Measurements from ENCODE around the gene PEX11G. TPM values are rescaled to one million over a fixed set of nuclear protein-coding genes. Genes with fewer than 3 reads are reported as not detected.

The PEX11G gene
- total and polyA plus RNA-seq, 9 of the 15 experiments (the other 6 are each of a cell fraction or from before 2014, with no cell fraction given) = 0.07 to 3.2 (median 0.70) TPM; not detected in 1

DNA sequence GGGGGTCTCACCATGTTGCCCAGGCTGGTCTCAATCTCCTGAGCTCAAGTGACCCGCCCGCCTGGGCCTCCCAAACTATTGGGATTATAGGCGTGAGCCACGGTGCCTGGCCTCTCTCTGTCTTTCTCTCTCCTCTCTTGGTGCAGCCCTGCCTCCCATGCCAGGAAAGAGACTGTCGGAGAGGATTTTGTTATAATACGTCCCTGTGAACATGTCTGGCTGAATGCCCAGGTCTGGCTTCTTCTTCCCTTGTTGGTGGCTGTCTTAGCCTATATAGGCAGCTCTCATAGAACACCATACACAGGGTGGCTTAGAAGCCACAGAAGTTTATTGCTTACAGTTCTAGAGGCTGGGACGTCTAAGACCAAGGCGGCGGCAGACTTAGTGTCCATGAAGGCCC is 46.4 kb downstream of the PEX11G start:
- BruUV-seq (replicated peaks) = no TSS peak
- WGBS (ENCODE audit: insufficient coverage, low coverage, missing lambda C conversion rate) = 86% methylated on average over 5 of the region's 9 CpGs
- no peak for DNase-seq (ENCODE audit: extremely low read depth in 1 of 4, low spot score in 3 of 4)
- no peaks in the 10 kb centered on the region for H4K20me1 ChIP-seq (replicated peaks; ENCODE audit: control insufficient read depth, insufficient read depth, low read length)
- POLR2A ChIA-PET = no interaction called here
- no peak overlapping the region for H3K27ac ChIP-seq (ENCODE audit: extremely low read depth, low read depth, low read length)
- peaks cover 2 to 9% of the 10 kb centered on the region in 2 experiments; a peak in 3 of 5 replicates for H3K4me1 ChIP-seq (replicated peaks in 1 of 2; ENCODE audit: control insufficient read depth in 2 of 2, insufficient read depth in 2 of 2, low read length in 2 of 2)
- H3K9ac ChIP-seq (ENCODE audit: insufficient read depth in 1 of 2, low read depth in 2 of 2, low read length in 2 of 2) = no peak overlapping the region
- H3K27me3 ChIP-seq (ENCODE audit: control insufficient read depth in 2 of 2, insufficient read depth in 2 of 2, low read length in 2 of 2) = no peaks in the 10 kb centered on the region
- peaks cover 3% of the 10 kb centered on the region for H3K9me1 ChIP-seq (ENCODE audit: control insufficient read depth, insufficient read depth, low read length)
- FAIRE-seq = no peak
- H3K79me2 ChIP-seq (ENCODE audit: control insufficient read depth, insufficient read depth, low read length) = no peaks in the 10 kb centered on the region
- H2AFZ ChIP-seq (ENCODE audit: low read depth, low read length) = no peak overlapping the region
- H3K9me3 ChIP-seq (replicated peaks; ENCODE audit: control insufficient read depth, insufficient read depth, low read depth, low read length) = no peaks in the 10 kb centered on the region
- H3K4me2 ChIP-seq (ENCODE audit: insufficient read depth, low read length) = no peak overlapping the region
- TF ChIP-seq RFX1 (IDR thresholded peaks at IDR 0.05) (no peak), MCM5 (IDR thresholded peaks at IDR 0.05; ENCODE audit: low read depth) (no peak), SMARCE1 (IDR thresholded peaks at IDR 0.05) (no peak), MAFF (IDR thresholded peaks at IDR 0.05; ENCODE audit: low read length) (no peak), SMAD4 (CRISPR knock-in tag; conservative IDR thresholded peaks at IDR 0.05) (no peak), ZEB2 (IDR thresholded peaks at IDR 0.05) (no peak), SNIP1 (IDR thresholded peaks at IDR 0.05; ENCODE audit: low read depth) (no peak), KAT7 (CRISPR knock-in tag; IDR thresholded peaks at IDR 0.05; ENCODE audit: borderline replicate concordance) (no peak), HNRNPH1 (optimal IDR thresholded peaks at IDR 0.05; ENCODE audit: low read depth, low read length) (no peak), TARDBP (IDR thresholded peaks at IDR 0.05) (no peak), MXD1 (CRISPR knock-in tag; IDR thresholded peaks at IDR 0.05; ENCODE audit: borderline replicate concordance, poor library complexity, severe bottlenecking) (no peak), CHD2 (IDR thresholded peaks at IDR 0.05; ENCODE audit: low read depth, low read length) (no peak), FOXM1 (IDR thresholded peaks at IDR 0.05; ENCODE audit: low read depth) (no peak), FOXM1 (CRISPR knock-in tag; IDR thresholded peaks at IDR 0.05; ENCODE audit: low read depth) (no peak), COPS2 (conservative IDR thresholded peaks at IDR 0.05) (no peak), U2AF2 (optimal IDR thresholded peaks at IDR 0.05; ENCODE audit: low read depth, low read length) (no peak), THRB (CRISPR knock-in tag; conservative IDR thresholded peaks at IDR 0.05) (no peak)
- TF ChIP-seq, protein P1, sequence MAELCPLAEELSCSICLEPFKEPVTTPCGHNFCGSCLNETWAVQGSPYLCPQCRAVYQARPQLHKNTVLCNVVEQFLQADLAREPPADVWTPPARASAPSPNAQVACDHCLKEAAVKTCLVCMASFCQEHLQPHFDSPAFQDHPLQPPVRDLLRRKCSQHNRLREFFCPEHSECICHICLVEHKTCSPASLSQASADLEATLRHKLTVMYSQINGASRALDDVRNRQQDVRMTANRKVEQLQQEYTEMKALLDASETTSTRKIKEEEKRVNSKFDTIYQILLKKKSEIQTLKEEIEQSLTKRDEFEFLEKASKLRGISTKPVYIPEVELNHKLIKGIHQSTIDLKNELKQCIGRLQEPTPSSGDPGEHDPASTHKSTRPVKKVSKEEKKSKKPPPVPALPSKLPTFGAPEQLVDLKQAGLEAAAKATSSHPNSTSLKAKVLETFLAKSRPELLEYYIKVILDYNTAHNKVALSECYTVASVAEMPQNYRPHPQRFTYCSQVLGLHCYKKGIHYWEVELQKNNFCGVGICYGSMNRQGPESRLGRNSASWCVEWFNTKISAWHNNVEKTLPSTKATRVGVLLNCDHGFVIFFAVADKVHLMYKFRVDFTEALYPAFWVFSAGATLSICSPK (IDR thresholded peaks at IDR 0.05; ENCODE audit: borderline replicate concordance) = no peak
- TF ChIP-seq, protein P2, sequence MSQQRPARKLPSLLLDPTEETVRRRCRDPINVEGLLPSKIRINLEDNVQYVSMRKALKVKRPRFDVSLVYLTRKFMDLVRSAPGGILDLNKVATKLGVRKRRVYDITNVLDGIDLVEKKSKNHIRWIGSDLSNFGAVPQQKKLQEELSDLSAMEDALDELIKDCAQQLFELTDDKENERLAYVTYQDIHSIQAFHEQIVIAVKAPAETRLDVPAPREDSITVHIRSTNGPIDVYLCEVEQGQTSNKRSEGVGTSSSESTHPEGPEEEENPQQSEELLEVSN (IDR thresholded peaks at IDR 0.05; ENCODE audit: borderline replicate concordance in 1 of 2, extremely low read depth in 1 of 2, insufficient read depth in 1 of 2, insufficient read length in 1 of 2, low read depth in 1 of 2, low read length in 1 of 2, poor library complexity in 1 of 2, severe bottlenecking in 1 of 2) = no peak
- H3K36me3 ChIP-seq (ENCODE audit: control insufficient read depth, insufficient read depth, low read length) = peaks cover 30% of the 10 kb centered on the region; the same call in 2 of the 3 replicates
- in situ Hi-C loops (cut with MboI) = no loop called here
- CTCF ChIA-PET (ENCODE audit: low intra/inter-chr PET ratio) = no interaction called here
- H3K4me3 ChIP-seq = no peak overlapping the region
- intact Hi-C loops (cut with micrococcal nuclease) = no loop called here
- no peak for ATAC-seq

All from K562 (cell line).